ENCODE results near the gene ALAS1.

The ALAS1 gene

GRCh38 chr3:52249683-52250082, 51.7 kb downstream of the ALAS1 start:
- peaks cover 27% of the 10 kb centered on the region for H3K27me3 Mint-ChIP-seq (ENCODE audit: low read depth, poor library complexity)
- no peak overlapping the region for H3K4me3 Mint-ChIP-seq
- TF ChIP-seq CTCF (IDR thresholded peaks at IDR 0.05), result no peak
- H3K4me1 Mint-ChIP-seq, result peaks cover 17% of the 10 kb centered on the region
- H3K36me3 Mint-ChIP-seq (ENCODE audit: low read depth), result peaks cover 17% of the 10 kb centered on the region
- H3K9me3 Mint-ChIP-seq, result no peaks in the 10 kb centered on the region
- H3K27ac Mint-ChIP-seq, result no peak overlapping the region
- no peak for DNase-seq

- peaks cover 23% of the 10 kb centered on the region for H3K27me3 Mint-ChIP-seq (ENCODE audit: low read depth, poor library complexity)
Observed at GRCh38 chr3:52250122-52250521, 52.2 kb downstream of the ALAS1 start.

GRCh38 chr3:52253314-52254304, 55.6 kb downstream of the ALAS1 start:
- Mint-ChIP-seq H3K27ac (peak overlapping the region; percentile 64), H3K9me3 (no peaks in the 10 kb centered on the region), H3K4me3 (no peak overlapping the region), H3K36me3 (ENCODE audit: low read depth) (peaks cover 50% of the 10 kb centered on the region), H3K4me1 (peaks cover 11% of the 10 kb centered on the region), H3K27me3 (ENCODE audit: low read depth, poor library complexity) (peaks cover 3% of the 10 kb centered on the region)
- TF ChIP-seq CTCF (IDR thresholded peaks at IDR 0.05), result no peak
- no peak for DNase-seq

More at GRCh38 chr3:52250122-52250521, 52.2 kb downstream of the ALAS1 start:
- no peak for TF ChIP-seq CTCF (IDR thresholded peaks at IDR 0.05)
- no peak for DNase-seq
- peaks cover 19% of the 10 kb centered on the region for H3K36me3 Mint-ChIP-seq (ENCODE audit: low read depth)
- H3K4me1 Mint-ChIP-seq, result peaks cover 14% of the 10 kb centered on the region
- no peaks in the 10 kb centered on the region for H3K9me3 Mint-ChIP-seq
- H3K27ac Mint-ChIP-seq, result no peak overlapping the region
- H3K4me3 Mint-ChIP-seq, result no peak overlapping the region

GRCh38 chr3:52254608-52255007, 56.6 kb downstream of the ALAS1 start:
- Mint-ChIP-seq H3K4me3 (no peak overlapping the region), H3K36me3 (ENCODE audit: low read depth) (peaks cover 60% of the 10 kb centered on the region), H3K27me3 (ENCODE audit: low read depth, poor library complexity) (peaks cover 3% of the 10 kb centered on the region), H3K4me1 (peaks cover 11% of the 10 kb centered on the region), H3K9me3 (no peaks in the 10 kb centered on the region), H3K27ac (no peak overlapping the region)
- no peak for TF ChIP-seq CTCF (IDR thresholded peaks at IDR 0.05)
- DNase-seq, result no peak

GRCh38 chr3:52256159-52256558, 58.2 kb downstream of the ALAS1 start:
- TF ChIP-seq CTCF (IDR thresholded peaks at IDR 0.05), result no peak
- DNase-seq, result no peak
- Mint-ChIP-seq H3K9me3 (no peaks in the 10 kb centered on the region), H3K4me3 (no peak overlapping the region), H3K27ac (no peak overlapping the region), H3K27me3 (ENCODE audit: low read depth, poor library complexity) (peaks cover 3% of the 10 kb centered on the region), H3K4me1 (peaks cover 11% of the 10 kb centered on the region), H3K36me3 (ENCODE audit: low read depth) (peaks cover 76% of the 10 kb centered on the region)

Data from nephron progenitor cell (in vitro differentiated cells).